Jurkat, Clone E6-1 (cell line): ENCODE data around the gene SGK2. TPM values are rescaled to one million over a fixed set of nuclear protein-coding genes. Genes with fewer than 3 reads are reported as not detected.

ENCODE experiments used
- DNase-seq: peaks from one replicate; pipeline ENCODE4 v3.0.0-alpha.2; 2011; ENCODE audit warnings: low read depth, low spot score
- H3K4me3 ChIP-seq: 2 replicates; pipeline ENCODE4 v1.5.1; 2011; ENCODE audit warnings: mild to moderate bottlenecking, low read length, control low read depth, moderate library complexity
- polyA plus RNA-seq: library from polyadenylated mRNA; unstranded; fragments of >200 nt; gene quantifications from one replicate; pipeline ENCODE4 v1.2.1, GENCODE V29; 2012; ENCODE audit warnings: missing spikeins; ENCODE audit not compliant: insufficient read length, insufficient read depth

The SGK2 gene
- not detected for polyA plus RNA-seq

- no peak for DNase-seq
- no peak within 1 kb of the TSS for H3K4me3 ChIP-seq
Observed at GRCh38 chr20:43558412-43559146, at the start of gene SGK2. Gene SGK2 (plus strand): TSS chr20:43559027. CDS start chr20:43566496, 7,469 bp downstream.

- no peak for DNase-seq
- no peak overlapping the region for H3K4me3 ChIP-seq
Observed at GRCh38 chr20:43511879-43512278, 46.9 kb upstream of the SGK2 start.

DNA sequence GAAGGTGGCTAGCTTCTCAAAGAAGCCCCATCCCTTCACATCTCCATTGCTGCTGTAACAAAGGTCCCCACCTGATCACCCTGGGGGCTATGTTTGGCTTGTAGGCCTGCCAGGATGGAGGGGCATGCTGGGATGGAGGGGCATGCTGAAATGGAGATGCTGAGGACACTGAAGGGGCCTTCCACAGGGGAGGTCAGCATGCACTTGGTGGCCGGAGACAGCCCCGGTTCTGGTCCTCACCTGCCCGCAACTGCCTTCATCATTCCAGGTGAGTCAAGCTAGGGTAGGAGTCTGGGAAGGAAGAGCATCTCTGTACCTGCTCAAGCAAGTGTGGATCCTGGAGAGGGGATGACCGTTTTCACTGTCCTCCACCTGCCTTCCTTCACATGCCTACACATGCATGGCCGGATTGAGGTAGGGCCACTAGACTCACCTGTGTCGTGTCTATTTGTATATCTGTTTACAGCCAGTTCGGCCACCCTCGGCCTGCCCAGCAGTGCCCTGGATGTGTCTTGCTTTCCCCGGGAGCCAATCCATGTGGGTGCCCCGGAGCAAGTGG, 45.4 kb upstream of the SGK2 start:
- H3K4me3 ChIP-seq: peak overlapping the region; percentile 60
- DNase-seq: no peak

DNA sequence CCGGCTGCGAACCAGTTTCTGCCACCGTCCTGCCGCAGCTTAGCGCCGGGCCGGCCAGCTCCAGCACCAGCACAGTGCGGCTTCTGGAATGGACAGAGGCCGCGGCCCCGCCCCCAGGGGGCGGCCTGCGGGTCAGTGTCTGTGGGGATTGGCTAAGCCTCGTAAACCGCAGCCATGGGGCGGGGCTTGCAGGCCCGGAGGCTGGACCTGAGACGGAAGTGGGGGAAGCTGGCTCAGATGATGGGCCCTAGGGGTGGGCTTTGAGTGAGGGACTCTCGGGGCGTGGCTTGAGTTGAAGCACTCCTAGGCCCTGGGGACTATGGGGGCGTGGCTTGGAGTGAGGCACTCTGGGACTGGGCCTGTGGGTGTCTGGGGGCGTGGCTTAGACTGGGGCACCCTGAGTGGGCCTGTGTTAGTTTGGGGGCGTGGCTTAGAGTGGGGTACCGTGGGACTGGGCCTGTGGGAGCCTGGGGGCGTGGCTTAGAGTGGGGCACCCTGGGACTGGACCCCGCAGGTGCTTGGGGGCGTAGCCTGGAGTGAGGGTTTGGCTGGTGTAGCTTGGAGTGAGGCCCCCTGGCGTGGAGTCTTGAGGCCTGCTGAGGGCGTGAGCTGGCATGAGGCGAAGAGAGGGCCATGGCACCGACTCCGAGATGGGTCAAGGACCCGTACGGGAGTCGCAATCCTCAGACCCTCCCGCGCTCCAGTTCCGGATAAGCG, 44.7 kb upstream of the SGK2 start:
- H3K4me3 ChIP-seq: peak overlapping the region; percentile 60
- DNase-seq: peak; percentile 89

DNA sequence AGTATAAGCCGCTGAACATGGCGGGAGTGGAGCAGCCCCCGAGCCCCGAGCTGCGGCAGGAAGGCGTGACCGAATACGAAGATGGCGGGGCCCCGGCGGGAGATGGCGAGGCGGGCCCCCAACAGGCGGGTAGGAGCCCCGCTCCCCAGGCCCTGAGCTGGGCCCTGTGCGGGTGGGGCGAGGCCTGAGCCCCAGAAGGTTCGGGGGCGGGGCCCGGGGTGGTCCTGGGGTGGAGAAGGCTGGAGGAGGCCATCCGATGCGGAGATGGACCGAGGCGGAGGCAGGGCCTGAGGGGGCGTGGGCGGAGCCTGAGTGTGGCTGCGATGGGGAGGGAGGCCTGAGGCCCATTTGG, 44.2 kb upstream of the SGK2 start:
- H3K4me3 ChIP-seq: peak overlapping the region; percentile 60
- no peak for DNase-seq

DNA sequence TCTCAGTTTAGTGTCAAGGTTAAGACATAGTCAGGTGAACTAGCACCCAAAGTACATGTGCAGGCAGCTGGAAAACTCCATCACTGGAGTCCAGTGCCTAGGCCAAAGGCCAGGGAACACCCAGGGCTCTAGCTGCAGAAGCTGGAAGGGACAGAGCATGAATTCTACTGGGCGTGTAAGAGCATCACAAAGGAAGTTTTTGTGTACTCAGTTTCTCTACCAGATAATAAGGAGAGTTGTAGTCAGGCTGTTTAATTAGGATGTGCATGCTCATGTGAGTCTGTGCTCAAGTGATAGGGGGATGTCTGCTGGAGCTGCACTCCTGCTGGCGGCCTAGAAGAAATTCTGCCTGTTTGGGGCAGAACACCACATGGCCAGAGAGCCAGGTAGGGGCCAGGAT, 43.2 kb upstream of the SGK2 start:
- no peak overlapping the region for H3K4me3 ChIP-seq
- DNase-seq: no peak

GRCh38 chr20:43516251-43516824, 42.5 kb upstream of the SGK2 start:
- no peak overlapping the region for H3K4me3 ChIP-seq
- DNase-seq: no peak

GRCh38 chr20:43520074-43520630, 38.7 kb upstream of the SGK2 start:
- DNase-seq: no peak
- no peak overlapping the region for H3K4me3 ChIP-seq

GRCh38 chr20:43525021-43525420, 33.8 kb upstream of the SGK2 start:
- no peak overlapping the region for H3K4me3 ChIP-seq
- no peak for DNase-seq

- DNase-seq: no peak
- no peak overlapping the region for H3K4me3 ChIP-seq
Observed at GRCh38 chr20:43528258-43528875, 30.5 kb upstream of the SGK2 start.

GRCh38 chr20:43529051-43529450, 29.8 kb upstream of the SGK2 start:
- no peak overlapping the region for H3K4me3 ChIP-seq
- no peak for DNase-seq

GRCh38 chr20:43529457-43530153, 29.2 kb upstream of the SGK2 start:
- no peak overlapping the region for H3K4me3 ChIP-seq
- DNase-seq: no peak

- DNase-seq: no peak
- no peak overlapping the region for H3K4me3 ChIP-seq
Observed at GRCh38 chr20:43530321-43531090, 28.3 kb upstream of the SGK2 start.

DNA sequence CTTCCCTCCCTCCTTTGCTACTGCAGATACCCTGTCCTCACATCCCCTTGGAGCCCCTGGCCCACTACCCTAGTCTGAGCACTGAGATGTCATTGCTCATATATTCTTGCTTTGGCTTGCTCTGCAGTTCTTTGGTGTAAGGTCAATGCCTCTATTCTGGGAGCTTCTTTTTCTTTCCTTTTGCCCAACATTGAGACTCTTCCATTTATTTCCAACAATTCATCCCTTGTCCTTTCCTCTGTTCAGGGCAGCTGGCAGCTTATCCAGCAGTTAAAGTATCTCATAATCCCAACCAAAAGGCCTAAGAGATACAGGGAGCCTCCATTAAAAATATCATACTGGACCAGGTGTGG, 27.8 kb upstream of the SGK2 start:
- no peak for DNase-seq
- no peak overlapping the region for H3K4me3 ChIP-seq

DNA sequence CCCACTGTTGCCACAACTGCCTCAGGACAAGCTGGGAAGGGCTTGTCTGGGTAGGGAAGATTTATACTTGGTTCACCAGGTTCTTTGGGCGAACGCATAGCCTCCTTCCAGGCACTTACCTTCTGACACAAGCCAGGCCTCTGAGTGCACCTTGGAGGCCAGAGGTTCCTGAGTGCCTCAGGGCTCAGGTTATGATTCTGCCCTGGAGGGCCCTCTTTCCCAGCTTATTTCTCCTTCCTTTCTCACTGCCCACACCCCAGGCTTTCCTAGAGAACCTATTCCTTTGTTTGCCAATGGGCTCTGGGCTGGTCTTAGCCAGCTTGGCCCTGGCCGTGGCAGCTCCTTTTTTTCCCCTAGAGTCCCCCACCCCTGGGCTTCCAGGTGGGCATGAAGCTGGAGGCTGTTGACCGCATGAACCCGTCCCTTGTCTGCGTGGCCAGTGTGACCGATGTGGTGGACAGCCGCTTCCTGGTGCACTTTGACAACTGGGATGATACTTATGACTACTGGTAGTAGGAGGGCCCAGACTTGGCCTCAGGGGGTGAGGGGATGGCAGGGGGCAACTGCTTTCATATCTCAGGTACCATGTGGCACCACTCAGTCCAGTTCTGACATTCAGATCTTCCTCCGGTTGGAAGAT, 26.3 kb upstream of the SGK2 start:
- DNase-seq: no peak
- no peak overlapping the region for H3K4me3 ChIP-seq

GRCh38 chr20:43533060-43533459, 25.8 kb upstream of the SGK2 start:
- no peak overlapping the region for H3K4me3 ChIP-seq
- DNase-seq: no peak

GRCh38 chr20:43534016-43534415, 24.8 kb upstream of the SGK2 start:
- H3K4me3 ChIP-seq: no peak overlapping the region
- DNase-seq: no peak
